Adrenal gland (tissue), 12 donors: ENCODE data around the gene NAV2. TPM values are rescaled to one million over a fixed set of nuclear protein-coding genes. Genes with fewer than 3 reads are reported as not detected.

ENCODE experiments used
- DNase-seq, 7 donors: peaks; one replicate each; pipeline ENCODE4 v3.0.0-alpha.2; 2019 to 2020
- H3K27ac ChIP-seq, 5 donors: fragments of 200-600 bp; sonication (generic) in 4 of 5; 1 replicate in 3 of 5; 2 replicates in 2 of 5; pipeline versions ENCODE4 v1.5.1 to v1.8.0; 2016 to 2020; ENCODE audit warnings: mild to moderate bottlenecking in 1 of 5
- H3K27me3 ChIP-seq: fragments of 200-600 bp; 2 replicates; pipeline ENCODE4 v1.8.0; 2021
- H3K36me3 ChIP-seq, 2 donors: fragments of 200-600 bp; replicated peaks in 1 of 2; 1 replicate in 1 of 2; 2 replicates in 1 of 2; pipeline versions ENCODE4 v1.5.1 to v1.8.0; 2018 to 2022
- H3K4me1 ChIP-seq, 2 donors: fragments of 200-600 bp; replicated peaks in 1 of 2; 1 replicate in 1 of 2; 2 replicates in 1 of 2; pipeline versions ENCODE4 v1.5.1 to v1.8.0; 2018 to 2021
- H3K4me3 ChIP-seq, 4 donors: fragments of 200-600 bp; sonication (generic) in 3 of 4; one replicate each; pipeline ENCODE4 v1.5.1; 2016 to 2018
- H3K9me3 ChIP-seq, 3 donors: fragments of 200-600 bp; sonication (generic) in 1 of 3; replicated peaks in 1 of 3; 1 replicate in 2 of 3; 2 replicates in 1 of 3; pipeline versions ENCODE4 v1.5.1 to v1.8.0; 2016 to 2021
- POLR2A ChIP-seq, 2 donors: fragments of 450-650 bp; IDR thresholded peaks; one replicate each; pipeline ENCODE4 v1.6.1; 2017; ENCODE audit warnings: antibody characterized with exemption in 2 of 2, mild to moderate bottlenecking in 2 of 2, moderate library complexity in 1 of 2
- WGBS, 4 donors: extraction: QIAGEN DNeasy Blood & Tissue Kit in 2 of 4; methylation state at CpG; one replicate each; pipeline versions ENCODE4 v1.1.5 to v1.1.7; 2013 to 2017; 5-methylcytosine and 5-hydroxymethylcytosine counted together
- intact Hi-C, 2 donors: fragments of 100-400 bp; cut with DNase I; formaldehyde crosslinking; loops; one replicate each; pipeline versions ENCODE4 v1.14.1 to v1.15.0; 2022 to 2023
- polyA plus RNA-seq, 3 donors: library from polyadenylated mRNA; stranded (reverse); fragments of 200-250 nt in 2 of 3; fragments of 350-450 nt in 1 of 3; fragmentation: Illumina TruSeq in 1 of 3; extraction: RNeasy Lipid Tissue Mini Kit (QIAGEN cat#74804) in 1 of 3; gene quantifications; one replicate each; pipeline ENCODE4 v1.2.3, GENCODE V29; 2013 to 2014
- total RNA-seq, 9 donors: library from RNA; depleted of rRNA in 4 of 9; stranded (reverse); fragments of >200 nt in 4 of 9; fragments of 120-200 nt in 1 of 9; fragmentation: NEBNext Ultra II Directional in 1 of 9; extraction: Animal tissue kit (Norgen Biotek cat#: 25700) in 1 of 9; gene quantifications; one replicate each; pipeline versions ENCODE4 v1.1.0 to v1.2.4, GENCODE V29; 2013 to 2023
- TF ChIP-seq, protein P1 (sequence below), 6 experiments: fragments of 450-650 bp in 4 of 6; fragments of 200-600 bp in 2 of 6; sonication (generic) in 1 of 6; IDR thresholded peaks; 1 replicate in 5 of 6; 2 replicates in 1 of 6; pipeline versions ENCODE4 v1.5.1 to v1.8.0; 2016 to 2021; ENCODE audit warnings: antibody characterized with exemption in 6 of 6, mild to moderate bottlenecking in 2 of 6, moderate library complexity in 1 of 6
- donor health status: healthy with polysubstance abuse.
- donor health status: Bipolar disorder and iron deficiency.
- donor health status: DM: yes; HTN: yes; CAD: no.
- donor health status: DM: no; HTN: no; CAD: no.
- donor health status: DM: no; HTN: no; CAD: no.
- donor health status: DM: yes; HTN: yes; CAD: no.

The NAV2 gene
- total and polyA plus RNA-seq, 12 donors, result 1.6 to 9.2 (median 5.5) TPM

DNA sequence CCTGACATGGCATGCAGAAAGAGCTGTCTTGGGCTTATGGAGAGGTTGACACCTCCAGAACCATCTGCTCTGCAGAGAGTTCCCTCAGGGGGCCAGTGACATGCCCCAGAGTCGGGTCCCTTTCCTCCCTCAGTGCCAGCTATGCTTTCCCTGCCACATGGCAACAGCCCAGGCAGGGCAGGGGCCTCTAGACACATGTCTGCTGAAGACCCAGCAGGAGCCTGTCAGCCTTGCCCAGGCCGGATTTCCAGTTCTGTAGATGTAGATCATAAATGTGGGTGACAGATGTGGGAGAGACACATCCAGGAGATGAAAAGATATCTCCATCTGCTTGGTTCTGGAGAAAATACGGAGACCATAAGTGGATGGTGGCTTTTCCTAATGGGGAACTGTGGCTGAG, 25.5 kb downstream of the NAV2 start:
- intact Hi-C loops, result loop anchor here in 1 of 2 donors (10.0 kb wide), 1 partner anchor 167 kb away; no protein-coding TSS in a partner anchor
- H3K27ac ChIP-seq, result no peak overlapping the region

DNA sequence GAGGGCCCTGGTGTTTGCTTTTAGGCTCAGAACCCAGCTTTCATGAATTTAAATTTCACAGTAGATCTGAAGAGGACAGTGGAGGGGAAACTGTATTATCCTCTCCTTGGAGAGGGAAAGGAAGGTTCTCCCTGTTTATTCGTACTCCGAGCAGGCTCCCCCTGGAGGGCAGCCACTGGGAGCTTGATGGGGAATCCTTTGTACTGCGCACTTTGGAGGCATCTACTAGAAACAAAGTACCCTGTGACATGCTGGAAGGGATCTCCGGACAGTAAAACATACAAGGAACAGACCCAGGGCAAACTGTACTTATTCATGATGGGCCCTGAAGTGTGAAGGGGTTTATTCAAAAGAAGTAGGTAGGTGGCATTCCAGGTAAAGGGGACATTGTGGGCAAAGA, 27.2 kb downstream of the NAV2 start:
- no peaks in the 10 kb centered on the region for H3K27me3 ChIP-seq
- TF ChIP-seq, protein P1, sequence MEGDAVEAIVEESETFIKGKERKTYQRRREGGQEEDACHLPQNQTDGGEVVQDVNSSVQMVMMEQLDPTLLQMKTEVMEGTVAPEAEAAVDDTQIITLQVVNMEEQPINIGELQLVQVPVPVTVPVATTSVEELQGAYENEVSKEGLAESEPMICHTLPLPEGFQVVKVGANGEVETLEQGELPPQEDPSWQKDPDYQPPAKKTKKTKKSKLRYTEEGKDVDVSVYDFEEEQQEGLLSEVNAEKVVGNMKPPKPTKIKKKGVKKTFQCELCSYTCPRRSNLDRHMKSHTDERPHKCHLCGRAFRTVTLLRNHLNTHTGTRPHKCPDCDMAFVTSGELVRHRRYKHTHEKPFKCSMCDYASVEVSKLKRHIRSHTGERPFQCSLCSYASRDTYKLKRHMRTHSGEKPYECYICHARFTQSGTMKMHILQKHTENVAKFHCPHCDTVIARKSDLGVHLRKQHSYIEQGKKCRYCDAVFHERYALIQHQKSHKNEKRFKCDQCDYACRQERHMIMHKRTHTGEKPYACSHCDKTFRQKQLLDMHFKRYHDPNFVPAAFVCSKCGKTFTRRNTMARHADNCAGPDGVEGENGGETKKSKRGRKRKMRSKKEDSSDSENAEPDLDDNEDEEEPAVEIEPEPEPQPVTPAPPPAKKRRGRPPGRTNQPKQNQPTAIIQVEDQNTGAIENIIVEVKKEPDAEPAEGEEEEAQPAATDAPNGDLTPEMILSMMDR (IDR thresholded peaks at IDR 0.05), result peak in 4 of 6 experiments; percentile 19 to 26 (median 22)
- no peak for TF ChIP-seq POLR2A (IDR thresholded peaks at IDR 0.05)
- H3K27ac ChIP-seq, result peak overlapping the region in 1 of 5 donors; percentile 50
- peaks cover 0 to 6% of the 10 kb centered on the region in 2 donors for H3K4me1 ChIP-seq
- intact Hi-C loops, result loop anchor here (10.0 kb wide), 3 partner anchors 165 to 665 kb away; no protein-coding TSS in a partner anchor
- WGBS, 4 donors, result 86 to 93% (median 87%) methylated on average over 4 of the region's 4 CpGs
- peak in 2 of 7 donors; percentile 13 to 35 for DNase-seq
- no peaks in the 10 kb centered on the region for H3K9me3 ChIP-seq
- no peaks in the 10 kb centered on the region for H3K36me3 ChIP-seq
- no peak overlapping the region for H3K4me3 ChIP-seq

More for the DNA sequence above, 25.5 kb downstream of the NAV2 start:
- WGBS, 4 donors, result 57 to 62% (median 60%) methylated on average over 3 of the region's 3 CpGs
- peaks cover 0 to 6% of the 10 kb centered on the region in 2 donors for H3K4me1 ChIP-seq
- H3K9me3 ChIP-seq, result no peaks in the 10 kb centered on the region
- H3K27me3 ChIP-seq, result no peaks in the 10 kb centered on the region
- no peaks in the 10 kb centered on the region for H3K36me3 ChIP-seq
- DNase-seq, result no peak
- TF ChIP-seq POLR2A (IDR thresholded peaks at IDR 0.05), result no peak
- TF ChIP-seq, protein P1 (IDR thresholded peaks at IDR 0.05), result no peak
- no peak overlapping the region for H3K4me3 ChIP-seq

DNA sequence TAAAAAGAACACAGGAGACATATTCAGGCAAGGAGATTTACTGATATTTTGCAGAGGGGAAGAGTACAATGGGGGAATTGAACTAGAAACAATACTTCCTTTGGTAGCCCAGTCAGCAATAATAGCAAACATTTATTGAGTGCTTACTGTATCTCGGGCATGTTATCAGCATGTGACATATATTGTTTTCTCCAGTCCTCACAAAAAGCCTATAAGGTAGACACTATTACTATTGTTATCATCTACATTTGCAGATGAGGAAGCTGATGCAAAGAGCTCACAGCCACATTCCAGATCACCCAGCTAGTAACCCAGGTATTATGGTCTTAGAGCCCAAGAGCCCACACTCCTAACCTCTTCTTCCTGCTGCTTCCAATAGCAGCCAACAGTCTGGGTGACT, 27.9 kb downstream of the NAV2 start:
- peaks cover 0 to 6% of the 10 kb centered on the region in 2 donors for H3K4me1 ChIP-seq
- H3K36me3 ChIP-seq, result no peaks in the 10 kb centered on the region
- no peaks in the 10 kb centered on the region for H3K9me3 ChIP-seq
- intact Hi-C loops, result loop anchor here in 1 of 2 donors (10.0 kb wide), 2 partner anchors 436 to 666 kb away; no protein-coding TSS in a partner anchor
- DNase-seq, result no peak
- H3K27ac ChIP-seq, result no peak overlapping the region
- WGBS, 4 donors, result 70 to 86% (median 77%) methylated on average over 1 of the region's 1 CpG
- no peaks in the 10 kb centered on the region for H3K27me3 ChIP-seq
- TF ChIP-seq POLR2A (IDR thresholded peaks at IDR 0.05), result no peak
- TF ChIP-seq, protein P1 (IDR thresholded peaks at IDR 0.05), result no peak
- H3K4me3 ChIP-seq, result no peak overlapping the region

DNA sequence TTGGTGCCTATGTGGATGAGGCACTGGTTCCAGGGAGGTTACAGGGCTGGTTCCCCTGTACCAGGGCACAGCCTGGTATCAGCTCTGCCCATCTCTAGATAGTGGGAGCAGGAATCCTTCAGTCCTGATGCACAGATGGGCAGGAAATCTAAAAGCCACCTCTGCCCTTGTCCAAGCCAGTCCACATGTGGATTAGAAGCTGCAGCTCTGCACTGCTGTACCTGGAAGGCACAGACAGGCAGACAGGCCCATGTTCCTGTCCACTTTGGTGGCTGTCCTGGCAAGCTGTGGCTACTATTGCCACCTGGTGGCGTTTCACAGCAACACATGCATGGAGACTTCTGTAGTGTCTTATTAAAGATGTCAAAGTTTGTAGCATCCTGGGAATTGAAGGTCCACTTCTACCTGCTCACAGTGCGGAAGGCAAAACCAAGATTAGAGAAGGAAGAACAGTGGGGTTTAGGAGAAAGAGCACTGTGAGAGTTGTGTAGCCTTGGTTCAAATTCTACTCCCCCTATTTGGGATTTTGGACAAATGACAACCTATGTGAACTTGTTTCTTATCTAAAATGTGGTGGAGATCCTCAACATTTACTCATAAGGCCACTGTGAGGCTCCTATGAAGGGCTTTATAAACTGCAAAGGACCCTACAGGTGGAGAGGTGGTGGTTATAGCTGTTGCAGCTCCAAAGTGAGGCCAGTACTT, 30.1 kb downstream of the NAV2 start:
- no peaks in the 10 kb centered on the region for H3K27me3 ChIP-seq
- 26 to 38% (median 34%) methylated on average over 2 of the region's 2 CpGs for WGBS, 4 donors
- intact Hi-C loops, result loop anchor here (2.0 to 10.0 kb wide), 3 partner anchors 178 to 668 kb away; no protein-coding TSS in a partner anchor
- TF ChIP-seq, protein P1 (IDR thresholded peaks at IDR 0.05), result peak; percentile 87 to 99 (median 96)
- no peak for TF ChIP-seq POLR2A (IDR thresholded peaks at IDR 0.05)
- H3K9me3 ChIP-seq, result no peaks in the 10 kb centered on the region
- H3K27ac ChIP-seq, result no peak overlapping the region
- peak; percentile 80 to 96 (median 86) for DNase-seq
- H3K4me1 ChIP-seq, result peaks cover 0 to 6% of the 10 kb centered on the region in 2 donors
- no peak overlapping the region for H3K4me3 ChIP-seq
- H3K36me3 ChIP-seq, result no peaks in the 10 kb centered on the region
